GM18870 (cell line): ENCODE data around the gene EPB41.
"Not testable (repeated sequence)": the region's sequence is repeated elsewhere in the genome, so short reads cannot be mapped to it uniquely, and the experiment has no call there.

Source experiments
- ATAC-seq: cut with Tn5 transposase; IDR thresholded peaks from one replicate; pipeline ENCODE4 v1.9.1; 2021; ENCODE audit warnings: moderate library complexity; ENCODE audit not compliant: unreplicated experiment

EPB41 gene

GRCh38 chr1:29124366-29125236, 210.2 kb downstream of the EPB41 start:
- ATAC-seq, result no peak

- no peak for ATAC-seq
Measured at GRCh38 chr1:29125237-29125641, 210.9 kb downstream of the EPB41 start.

- ATAC-seq, result no peak
Measured at GRCh38 chr1:29125788-29126187, 211.4 kb downstream of the EPB41 start.

GRCh38 chr1:29126198-29126597, 211.8 kb downstream of the EPB41 start:
- ATAC-seq, result no peak

- no peak for ATAC-seq
Measured at GRCh38 chr1:29128739-29129138, 214.4 kb downstream of the EPB41 start.

- no peak for ATAC-seq
Measured at GRCh38 chr1:29129916-29130315, 215.5 kb downstream of the EPB41 start.

GRCh38 chr1:29131056-29131455, 216.7 kb downstream of the EPB41 start:
- ATAC-seq, result not testable (repeated sequence)

GRCh38 chr1:29133861-29134694, 219.7 kb downstream of the EPB41 start:
- no peak for ATAC-seq

- ATAC-seq, result no peak
Measured at GRCh38 chr1:29134695-29135028, 220.3 kb downstream of the EPB41 start.

- no peak for ATAC-seq
Measured at GRCh38 chr1:29136391-29136915, 222.1 kb downstream of the EPB41 start.

- ATAC-seq, result no peak
Measured at GRCh38 chr1:29142714-29143113, 228.3 kb downstream of the EPB41 start.

- no peak for ATAC-seq
Measured at GRCh38 chr1:29144178-29144577, 229.8 kb downstream of the EPB41 start.

GRCh38 chr1:29145739-29146437, 231.5 kb downstream of the EPB41 start:
- ATAC-seq, result no peak

GRCh38 chr1:29148656-29149491, 234.5 kb downstream of the EPB41 start:
- no peak for ATAC-seq

GRCh38 chr1:29150346-29150745, 236.0 kb downstream of the EPB41 start:
- ATAC-seq, result not testable (repeated sequence)

- ATAC-seq, result no peak
Measured at GRCh38 chr1:29152046-29152805, 237.9 kb downstream of the EPB41 start.

GRCh38 chr1:29156543-29157268, 242.3 kb downstream of the EPB41 start:
- no peak for ATAC-seq

GRCh38 chr1:29157269-29157601, 242.9 kb downstream of the EPB41 start:
- no peak for ATAC-seq

GRCh38 chr1:29159773-29160172, 245.4 kb downstream of the EPB41 start:
- no peak for ATAC-seq
